KMS-11 (cell line): Measurements from ENCODE around the gene TCF23.

Experiments used
- H2AFZ ChIP-seq: fragments of 200-600 bp; sonication (generic); 2 replicates; pipeline ENCODE4 v1.6.1; 2016; ENCODE audit warnings: antibody characterized with exemption, mixed run types, low read depth
- H3K27ac ChIP-seq: fragments of 200-600 bp; sonication (generic); 2 replicates; pipeline ENCODE4 v1.6.1; 2016; ENCODE audit warnings: mild to moderate bottlenecking, mixed run types
- H3K27me3 ChIP-seq: fragments of 200-600 bp; sonication (generic); 2 replicates; pipeline ENCODE4 v1.6.1; 2017; ENCODE audit warnings: mild to moderate bottlenecking, low read depth, mixed run types, moderate library complexity; ENCODE audit not compliant: insufficient read depth
- H3K36me3 ChIP-seq: fragments of 200-600 bp; sonication (generic); 2 replicates; pipeline ENCODE4 v1.6.1; 2017; ENCODE audit warnings: mild to moderate bottlenecking, mixed run types; ENCODE audit not compliant: insufficient read depth
- H3K4me1 ChIP-seq: fragments of 200-600 bp; sonication (generic); 2 replicates; pipeline ENCODE4 v1.6.1; 2016; ENCODE audit warnings: mild to moderate bottlenecking, low read depth, mixed run types; ENCODE audit not compliant: poor library complexity, severe bottlenecking
- H3K4me2 ChIP-seq: fragments of 200-600 bp; sonication (generic); 2 replicates; pipeline ENCODE4 v1.7.0; 2016; ENCODE audit warnings: mild to moderate bottlenecking, mixed run types
- H3K4me3 ChIP-seq: fragments of 200-600 bp; sonication (generic); IDR thresholded peaks from 2 replicates; pipeline ENCODE4 v1.6.1; 2017; ENCODE audit warnings: low read depth, low read length, mixed read lengths; ENCODE audit not compliant: insufficient read depth
- H3K79me2 ChIP-seq: fragments of 200-600 bp; sonication (generic); 2 replicates; pipeline ENCODE4 v1.6.1; 2016; ENCODE audit warnings: low read depth, mixed run types; ENCODE audit not compliant: insufficient read depth
- H3K9ac ChIP-seq: fragments of 200-600 bp; sonication (generic); 2 replicates; pipeline ENCODE4 v1.6.1; 2016; ENCODE audit warnings: mild to moderate bottlenecking, mixed run types
- H4K20me1 ChIP-seq: fragments of 200-600 bp; sonication (generic); 2 replicates; pipeline ENCODE4 v1.6.1; 2016; ENCODE audit warnings: mild to moderate bottlenecking, mixed run types; ENCODE audit not compliant: insufficient read depth
- CTCF ChIP-seq: fragments of 200-600 bp; sonication (generic); conservative IDR thresholded peaks from 2 replicates; pipeline ENCODE4 v1.6.1; 2017; ENCODE audit warnings: low read depth, mild to moderate bottlenecking, antibody characterized with exemption, low read length, moderate library complexity, mixed read lengths

Gene TCF23

GRCh38 chr2:27133195-27133875 lies 15.5 kb upstream of the TCF23 start:
- Histone ChIP-seq H3K9ac (peak overlapping the region; percentile 73; the same call in 1 of the 2 replicates), H3K4me1 (peaks cover 9% of the 10 kb centered on the region), H2AFZ (no peak overlapping the region), H4K20me1 (no peaks in the 10 kb centered on the region), H3K79me2 (peaks cover 15% of the 10 kb centered on the region), H3K4me2 (peak overlapping the region; percentile 99), H3K27me3 (no peaks in the 10 kb centered on the region), H3K4me3 (no peak overlapping the region), H3K27ac (no peak overlapping the region; the same call in 1 of the 2 replicates), H3K36me3 (no peaks in the 10 kb centered on the region)
- TF ChIP-seq CTCF, result no peak; the same call in 1 of the 2 replicates

GRCh38 chr2:27133905-27134780 lies 14.7 kb upstream of the TCF23 start, which contains the start of gene PREB:
PREB (minus strand) TSS chr2:27134636; CDS start chr2:27134421, 215 bp downstream.
- Histone ChIP-seq H3K4me1 (peaks cover 9% of the 10 kb centered on the region), H3K4me3 (peak within 1 kb of the TSS; percentile 58), H3K36me3 (no peaks in the 10 kb centered on the region), H3K79me2 (peaks cover 15% of the 10 kb centered on the region), H2AFZ (peak within 1 kb of the TSS; percentile 69), H3K27me3 (no peaks in the 10 kb centered on the region), H3K9ac (peak within 1 kb of the TSS; percentile 73), H3K27ac (peak within 1 kb of the TSS; percentile 45), H4K20me1 (no peaks in the 10 kb centered on the region), H3K4me2 (peak within 1 kb of the TSS; percentile 99)
- no peak for TF ChIP-seq CTCF

- H3K36me3 ChIP-seq, result no peaks in the 10 kb centered on the region
- peak overlapping the region; percentile 12 for H3K27ac ChIP-seq
- H3K9ac ChIP-seq, result no peak overlapping the region
- H3K4me1 ChIP-seq, result peaks cover 9% of the 10 kb centered on the region
- H3K27me3 ChIP-seq, result no peaks in the 10 kb centered on the region
- no peaks in the 10 kb centered on the region for H4K20me1 ChIP-seq
- H2AFZ ChIP-seq, result peak overlapping the region; percentile 69; the same call in 1 of the 2 replicates
- TF ChIP-seq CTCF, result no peak
- H3K79me2 ChIP-seq, result peaks cover 15% of the 10 kb centered on the region
- no peak overlapping the region for H3K4me3 ChIP-seq
- H3K4me2 ChIP-seq, result peak overlapping the region; percentile 11; the same call in 1 of the 2 replicates
Measured at GRCh38 chr2:27134781-27135477, 13.9 kb upstream of the TCF23 start.

GRCh38 chr2:27135478-27135955 lies 13.3 kb upstream of the TCF23 start:
- peaks cover 15% of the 10 kb centered on the region for H3K79me2 ChIP-seq
- H3K4me1 ChIP-seq, result peaks cover 9% of the 10 kb centered on the region
- no peak overlapping the region for H3K9ac ChIP-seq
- H3K4me2 ChIP-seq, result no peak overlapping the region
- H3K27ac ChIP-seq, result no peak overlapping the region
- no peak for TF ChIP-seq CTCF
- no peaks in the 10 kb centered on the region for H3K27me3 ChIP-seq
- no peaks in the 10 kb centered on the region for H4K20me1 ChIP-seq
- 0 out of 2 replicates have a peak overlapping the region, but pooled peaks have one; percentile 69 for H2AFZ ChIP-seq
- no peaks in the 10 kb centered on the region for H3K36me3 ChIP-seq
- H3K4me3 ChIP-seq, result no peak overlapping the region
